ENCODE data around the gene PTPRM.

DNA sequence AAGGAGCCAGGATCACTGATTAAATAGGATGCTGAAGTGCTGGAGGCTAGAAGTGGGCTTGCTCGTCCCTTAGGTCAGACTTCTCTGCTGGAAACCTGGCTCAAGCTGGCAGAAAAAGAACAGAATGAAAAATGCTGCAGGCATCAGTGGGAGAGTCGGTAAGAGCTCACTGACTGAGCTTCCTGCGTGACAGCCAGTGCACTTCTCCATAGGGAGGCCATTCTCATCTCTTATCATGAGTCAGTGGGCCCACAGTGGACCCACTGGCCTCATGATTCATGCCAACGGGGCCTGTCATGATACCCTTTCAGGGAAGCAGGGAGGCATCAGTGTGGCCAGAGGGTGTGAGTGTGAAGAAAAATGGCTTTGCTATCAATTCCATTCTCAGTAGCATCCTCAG, 498.2 kb downstream of the PTPRM start:
- TF ChIP-seq, protein P1, sequence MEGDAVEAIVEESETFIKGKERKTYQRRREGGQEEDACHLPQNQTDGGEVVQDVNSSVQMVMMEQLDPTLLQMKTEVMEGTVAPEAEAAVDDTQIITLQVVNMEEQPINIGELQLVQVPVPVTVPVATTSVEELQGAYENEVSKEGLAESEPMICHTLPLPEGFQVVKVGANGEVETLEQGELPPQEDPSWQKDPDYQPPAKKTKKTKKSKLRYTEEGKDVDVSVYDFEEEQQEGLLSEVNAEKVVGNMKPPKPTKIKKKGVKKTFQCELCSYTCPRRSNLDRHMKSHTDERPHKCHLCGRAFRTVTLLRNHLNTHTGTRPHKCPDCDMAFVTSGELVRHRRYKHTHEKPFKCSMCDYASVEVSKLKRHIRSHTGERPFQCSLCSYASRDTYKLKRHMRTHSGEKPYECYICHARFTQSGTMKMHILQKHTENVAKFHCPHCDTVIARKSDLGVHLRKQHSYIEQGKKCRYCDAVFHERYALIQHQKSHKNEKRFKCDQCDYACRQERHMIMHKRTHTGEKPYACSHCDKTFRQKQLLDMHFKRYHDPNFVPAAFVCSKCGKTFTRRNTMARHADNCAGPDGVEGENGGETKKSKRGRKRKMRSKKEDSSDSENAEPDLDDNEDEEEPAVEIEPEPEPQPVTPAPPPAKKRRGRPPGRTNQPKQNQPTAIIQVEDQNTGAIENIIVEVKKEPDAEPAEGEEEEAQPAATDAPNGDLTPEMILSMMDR (conservative IDR thresholded peaks at IDR 0.05; ENCODE audit: low read length) = no peak
- no peak for TF ChIP-seq EZH2phosphoT487 (IDR thresholded peaks at IDR 0.05; ENCODE audit: borderline replicate concordance)

All from Loucy (cell line).